ENCODE results near the gene TMEM8B. TPM values are rescaled to one million over a fixed set of nuclear protein-coding genes. Genes with fewer than 3 reads are reported as not detected.
A peak's percentile ranks its signal among the peaks of the same experiment; 100 is the strongest.
"Not testable (repeated sequence)": the region's sequence is repeated elsewhere in the genome, so short reads cannot be mapped to it uniquely, and the experiment has no call there.

The TMEM8B gene
- polyA plus RNA-seq, 1 experiment: 5.6 TPM

- TF ChIP-seq CTCF (IDR thresholded peaks at IDR 0.05; ENCODE audit: insufficient read depth, low read depth, low read length): no peak
- no peak for DNase-seq (ENCODE audit: low read depth)
- no peaks in the 10 kb centered on the region for H3K27me3 ChIP-seq (ENCODE audit: control insufficient read depth, insufficient read depth, low read length)
- ChIA-PET POLR2A (no interaction called here), CTCF (interaction anchor here (0.9 to 3.7 kb wide), 8 partner anchors 8 to 120 kb away, joined by 3 to 22 read pairs (median 6); partner anchors contain the start of gene SPAG8)
- no peaks in the 10 kb centered on the region for H3K36me3 ChIP-seq (ENCODE audit: control insufficient read depth, insufficient read depth, low read length)
- no peak overlapping the region for H3K4me3 ChIP-seq (ENCODE audit: low read depth, low read length)
These were observed 80.9 kb downstream of the TMEM8B start for GRCh38 chr9:35909687-35910612.

GRCh38 chr9:35910613-35911359 is 81.8 kb downstream of the TMEM8B start:
- H3K27me3 ChIP-seq (ENCODE audit: control insufficient read depth, insufficient read depth, low read length): no peaks in the 10 kb centered on the region

GRCh38 chr9:35911690-35912089 is 82.7 kb downstream of the TMEM8B start:
- no peak for TF ChIP-seq CTCF (IDR thresholded peaks at IDR 0.05; ENCODE audit: insufficient read depth, low read depth, low read length)
- Histone ChIP-seq H3K36me3 (ENCODE audit: control insufficient read depth, insufficient read depth, low read length) (no peaks in the 10 kb centered on the region), H3K27me3 (ENCODE audit: control insufficient read depth, insufficient read depth, low read length) (no peaks in the 10 kb centered on the region), H3K4me3 (ENCODE audit: low read depth, low read length) (no peak overlapping the region)
- DNase-seq (ENCODE audit: low read depth): no peak
- CTCF ChIA-PET: interaction anchor here (1.0 to 3.7 kb wide), 10 partner anchors 9 to 100 kb away, joined by 3 to 22 read pairs (median 4); partner anchors contain the start of gene SPAG8
- POLR2A ChIA-PET: interaction anchor here (0.5 to 1.2 kb wide), 2 partner anchors 12 to 672 kb away, joined by 3 read pairs; no protein-coding TSS in a partner anchor

More at GRCh38 chr9:35910613-35911359, 81.8 kb downstream of the TMEM8B start:
- ChIA-PET CTCF (interaction anchor here (0.9 to 3.7 kb wide), 11 partner anchors 8 to 120 kb away, joined by 3 to 22 read pairs (median 3); partner anchors contain the start of gene SPAG8), POLR2A (interaction anchor here (1.2 kb wide), 1 partner anchor 13 kb away, joined by 3 read pairs; no protein-coding TSS in a partner anchor)
- DNase-seq (ENCODE audit: low read depth): no peak
- Histone ChIP-seq H3K4me3 (ENCODE audit: low read depth, low read length) (no peak overlapping the region), H3K36me3 (ENCODE audit: control insufficient read depth, insufficient read depth, low read length) (no peaks in the 10 kb centered on the region)
- peak; percentile 64 for TF ChIP-seq CTCF (IDR thresholded peaks at IDR 0.05; ENCODE audit: insufficient read depth, low read depth, low read length)

- H3K36me3 ChIP-seq (ENCODE audit: control insufficient read depth, insufficient read depth, low read length): no peaks in the 10 kb centered on the region
- no peak for DNase-seq (ENCODE audit: low read depth)
- no peaks in the 10 kb centered on the region for H3K27me3 ChIP-seq (ENCODE audit: control insufficient read depth, insufficient read depth, low read length)
- no peak for TF ChIP-seq CTCF (IDR thresholded peaks at IDR 0.05; ENCODE audit: insufficient read depth, low read depth, low read length)
- H3K4me3 ChIP-seq (ENCODE audit: low read depth, low read length): no peak overlapping the region
- ChIA-PET POLR2A (no interaction called here), CTCF (interaction anchor here (0.8 to 3.7 kb wide), 5 partner anchors 10 to 33 kb away, joined by 3 to 22 read pairs (median 4); no protein-coding TSS in a partner anchor)
These were observed 83.9 kb downstream of the TMEM8B start for GRCh38 chr9:35912791-35913400.

GRCh38 chr9:35913429-35913828 is 84.4 kb downstream of the TMEM8B start:
- DNase-seq (ENCODE audit: low read depth); H3K36me3 ChIP-seq (ENCODE audit: control insufficient read depth, insufficient read depth, low read length); H3K27me3 ChIP-seq (ENCODE audit: control insufficient read depth, insufficient read depth, low read length); POLR2A ChIA-PET; H3K4me3 ChIP-seq (ENCODE audit: low read depth, low read length): not testable (repeated sequence)
- CTCF ChIA-PET: interaction anchor here (0.8 to 1.0 kb wide), 2 partner anchors 10 kb away, joined by 3 read pairs; no protein-coding TSS in a partner anchor

All from BJ (cell line).